Astrocyte (in vitro differentiated cells and primary cell): Measurements from ENCODE around the gene XXYLT1. TPM values are rescaled to one million over a fixed set of nuclear protein-coding genes. Genes with fewer than 3 reads are reported as not detected.

ENCODE experiments used
- DNase-seq: peaks from one replicate; pipeline ENCODE4 v3.0.0-alpha.2; 2010; ENCODE audit warnings: low read depth
- FAIRE-seq: peaks from 2 replicates; lab custom pipeline; 2011; peaks lifted over from hg19 to GRCh38; lab: Jason Lieb, UNC
- H2AFZ ChIP-seq: 2 replicates; pipeline ENCODE4 v1.6.0; 2012; ENCODE audit warnings: low read depth, low read length, inconsistent platforms
- H3K27ac ChIP-seq: 2 replicates; pipeline ENCODE4 v1.5.1; 2011; ENCODE audit warnings: low read depth, low read length, inconsistent platforms
- H3K27me3 ChIP-seq: 2 replicates; pipeline ENCODE4 v1.6.0; 2011; ENCODE audit warnings: low read length, inconsistent platforms; ENCODE audit not compliant: insufficient read depth
- H3K36me3 ChIP-seq: 2 replicates; pipeline ENCODE4 v1.5.1; 2011; ENCODE audit warnings: low read length, inconsistent platforms; ENCODE audit not compliant: insufficient read depth
- H3K4me1 ChIP-seq: 2 replicates; pipeline ENCODE4 v1.5.1; 2011; ENCODE audit warnings: low read length, inconsistent platforms; ENCODE audit not compliant: insufficient read depth
- H3K4me2 ChIP-seq: 2 replicates; pipeline ENCODE4 v1.6.0; 2012; ENCODE audit warnings: low read length, inconsistent platforms
- H3K4me3 ChIP-seq: 2 replicates; pipeline ENCODE4 v1.5.1; 2011; ENCODE audit warnings: low read depth, mild to moderate bottlenecking, low read length, inconsistent platforms; ENCODE audit not compliant: insufficient read depth
- H3K79me2 ChIP-seq: 2 replicates; pipeline ENCODE4 v1.6.0; 2012; ENCODE audit warnings: mild to moderate bottlenecking, low read length, inconsistent platforms; ENCODE audit not compliant: insufficient read depth
- H3K9ac ChIP-seq: 2 replicates; pipeline ENCODE4 v1.6.0; 2012; ENCODE audit warnings: mild to moderate bottlenecking, low read length, inconsistent platforms
- H3K9me3 ChIP-seq: 2 replicates; pipeline ENCODE4 v1.5.1; 2012; ENCODE audit warnings: low read depth, mild to moderate bottlenecking, low read length, inconsistent platforms; ENCODE audit not compliant: insufficient read depth
- H4K20me1 ChIP-seq: 2 replicates; pipeline ENCODE4 v1.6.0; 2012; ENCODE audit warnings: low read length, inconsistent platforms; ENCODE audit not compliant: insufficient read depth
- H3K27ac Mint-ChIP-seq: one replicate; pipeline ENCODE4 v1.8.0; 2021; ENCODE audit warnings: mild to moderate bottlenecking, mixed read lengths; ENCODE audit not compliant: unreplicated experiment
- H3K27me3 Mint-ChIP-seq: one replicate; pipeline ENCODE4 v1.8.0; 2021; ENCODE audit warnings: low read depth, mixed read lengths; ENCODE audit not compliant: unreplicated experiment
- H3K36me3 Mint-ChIP-seq: one replicate; pipeline ENCODE4 v1.8.0; 2021; ENCODE audit warnings: low read depth, mixed read lengths; ENCODE audit not compliant: unreplicated experiment
- H3K4me1 Mint-ChIP-seq: one replicate; pipeline ENCODE4 v1.8.0; 2021; ENCODE audit warnings: low read depth, mixed read lengths; ENCODE audit not compliant: unreplicated experiment
- H3K4me3 Mint-ChIP-seq: one replicate; pipeline ENCODE4 v1.8.0; 2021; ENCODE audit warnings: mild to moderate bottlenecking, moderate library complexity, mixed read lengths; ENCODE audit not compliant: unreplicated experiment
- H3K9me3 Mint-ChIP-seq: one replicate; pipeline ENCODE4 v1.8.0; 2021; ENCODE audit warnings: mild to moderate bottlenecking, mixed read lengths; ENCODE audit not compliant: unreplicated experiment
- EZH2 ChIP-seq: IDR thresholded peaks from 2 replicates; pipeline ENCODE4 v1.6.1; 2012; ENCODE audit warnings: mild to moderate bottlenecking, low read length, inconsistent platforms; ENCODE audit not compliant: insufficient read depth
- total RNA-seq: library from RNA; stranded (reverse); gene quantifications from 2 replicates; pipeline ENCODE4 v1.2.1, GENCODE V29; 2021
- TF ChIP-seq, protein P1 (sequence below): IDR thresholded peaks from 2 replicates; pipeline ENCODE4 v1.5.1; 2011; ENCODE audit warnings: low read depth, mild to moderate bottlenecking, inconsistent platforms, low read length, moderate library complexity; ENCODE audit not compliant: insufficient read depth

Gene XXYLT1
- total RNA-seq, 1 donor from 2014 or later = 26.2 TPM

DNA sequence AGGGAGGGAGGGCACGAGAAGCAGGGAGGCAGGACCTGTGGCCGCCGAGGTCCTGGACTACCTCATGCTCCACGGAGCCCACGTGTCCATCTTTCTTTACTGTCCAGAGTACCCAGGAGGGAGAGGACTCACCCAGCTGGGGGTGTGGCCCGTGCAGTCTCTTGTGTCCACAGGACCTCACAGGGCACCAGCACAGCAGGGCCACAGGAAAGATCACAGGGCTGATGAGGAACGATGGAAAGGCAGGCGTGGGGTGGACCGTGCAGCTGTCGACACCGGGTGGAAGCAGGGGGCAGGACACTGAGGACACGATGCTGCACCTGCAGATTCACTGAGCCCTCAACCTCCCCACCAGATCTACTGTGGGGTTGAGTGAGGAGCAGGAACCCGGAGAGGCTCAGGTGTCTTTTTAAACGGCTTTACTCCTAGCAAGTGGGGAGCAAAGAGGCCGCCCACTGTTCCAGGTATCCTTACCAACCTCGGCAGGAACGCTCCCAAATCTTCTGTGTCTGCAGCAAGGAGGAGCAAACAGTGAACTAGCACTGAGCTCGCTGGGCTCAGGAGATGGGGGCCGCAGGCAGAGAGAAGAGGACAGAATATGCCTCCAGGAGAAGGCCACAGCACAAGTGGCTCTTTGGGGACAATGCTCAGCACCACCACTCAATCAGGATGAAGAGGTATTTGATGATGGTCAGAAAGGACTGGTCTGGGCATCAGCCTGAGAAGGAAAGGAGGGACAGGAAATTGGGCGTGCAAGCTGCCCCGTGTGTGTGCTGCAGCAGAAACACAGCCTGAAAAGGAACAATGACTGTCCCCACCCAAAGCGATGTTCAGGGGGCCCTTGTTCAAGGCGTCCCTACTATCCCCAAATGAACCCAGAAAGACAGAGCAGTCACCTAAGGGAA lies 198.8 kb downstream of the XXYLT1 start:
- Histone ChIP-seq H3K4me2 (no peak overlapping the region), H3K9ac (no peak overlapping the region), H3K4me3 (no peak overlapping the region), H2AFZ (no peak overlapping the region), H3K79me2 (no peaks in the 10 kb centered on the region), H3K27me3 (no peaks in the 10 kb centered on the region), H3K36me3 (no peaks in the 10 kb centered on the region), H3K9me3 (no peaks in the 10 kb centered on the region), H3K4me1 (no peaks in the 10 kb centered on the region), H3K27ac (no peak overlapping the region), H4K20me1 (peaks cover 10% of the 10 kb centered on the region)
- DNase-seq (no peak), FAIRE-seq (no peak)
- peaks cover 15% of the 10 kb centered on the region for H3K27me3 Mint-ChIP-seq
- H3K4me1 Mint-ChIP-seq = no peaks in the 10 kb centered on the region
- H3K9me3 Mint-ChIP-seq = no peaks in the 10 kb centered on the region
- no peak overlapping the region for H3K27ac Mint-ChIP-seq
- no peak overlapping the region for H3K4me3 Mint-ChIP-seq
- H3K36me3 Mint-ChIP-seq = peaks cover 13% of the 10 kb centered on the region
- TF ChIP-seq, protein P1, sequence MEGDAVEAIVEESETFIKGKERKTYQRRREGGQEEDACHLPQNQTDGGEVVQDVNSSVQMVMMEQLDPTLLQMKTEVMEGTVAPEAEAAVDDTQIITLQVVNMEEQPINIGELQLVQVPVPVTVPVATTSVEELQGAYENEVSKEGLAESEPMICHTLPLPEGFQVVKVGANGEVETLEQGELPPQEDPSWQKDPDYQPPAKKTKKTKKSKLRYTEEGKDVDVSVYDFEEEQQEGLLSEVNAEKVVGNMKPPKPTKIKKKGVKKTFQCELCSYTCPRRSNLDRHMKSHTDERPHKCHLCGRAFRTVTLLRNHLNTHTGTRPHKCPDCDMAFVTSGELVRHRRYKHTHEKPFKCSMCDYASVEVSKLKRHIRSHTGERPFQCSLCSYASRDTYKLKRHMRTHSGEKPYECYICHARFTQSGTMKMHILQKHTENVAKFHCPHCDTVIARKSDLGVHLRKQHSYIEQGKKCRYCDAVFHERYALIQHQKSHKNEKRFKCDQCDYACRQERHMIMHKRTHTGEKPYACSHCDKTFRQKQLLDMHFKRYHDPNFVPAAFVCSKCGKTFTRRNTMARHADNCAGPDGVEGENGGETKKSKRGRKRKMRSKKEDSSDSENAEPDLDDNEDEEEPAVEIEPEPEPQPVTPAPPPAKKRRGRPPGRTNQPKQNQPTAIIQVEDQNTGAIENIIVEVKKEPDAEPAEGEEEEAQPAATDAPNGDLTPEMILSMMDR = no peak
- no peak for TF ChIP-seq EZH2

DNA sequence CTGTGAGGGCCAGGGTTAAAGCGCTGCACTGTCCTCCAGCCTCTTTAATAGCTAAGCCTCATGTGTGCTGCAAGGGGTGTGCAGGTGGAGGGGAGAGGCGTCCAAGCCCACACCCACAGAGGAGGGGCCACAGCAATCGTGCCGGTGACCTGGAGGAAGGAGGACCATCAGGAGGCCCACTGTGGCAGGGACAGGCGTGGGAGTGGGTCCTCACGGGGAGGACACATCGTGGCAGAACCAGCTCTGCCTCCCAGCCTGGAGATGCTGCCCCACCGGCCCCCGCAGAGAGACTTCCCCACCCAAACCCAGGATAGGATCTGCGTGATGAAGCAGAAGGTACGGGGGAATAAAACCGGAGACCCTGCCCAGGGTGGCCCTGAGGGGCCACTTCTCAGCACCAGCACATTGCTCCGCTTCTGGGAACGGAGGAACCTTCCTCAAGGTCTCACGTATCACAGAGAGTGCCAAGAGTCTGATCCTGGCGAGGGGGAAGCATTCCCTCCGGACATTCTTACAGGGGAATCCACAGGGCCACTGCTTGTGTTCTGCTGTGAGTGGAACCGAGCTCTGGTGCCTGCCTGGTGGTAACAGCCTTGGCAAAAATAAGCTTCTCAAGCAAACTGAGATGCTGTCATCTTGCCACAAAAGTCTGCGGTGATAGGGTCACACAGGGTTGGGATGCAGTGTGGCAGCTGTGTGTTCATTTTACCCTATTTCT lies 199.8 kb downstream of the XXYLT1 start:
- Histone ChIP-seq H2AFZ (no peak overlapping the region), H3K9me3 (no peaks in the 10 kb centered on the region), H4K20me1 (peaks cover 7% of the 10 kb centered on the region), H3K9ac (no peak overlapping the region), H3K36me3 (no peaks in the 10 kb centered on the region), H3K4me2 (no peak overlapping the region), H3K27ac (no peak overlapping the region), H3K79me2 (no peaks in the 10 kb centered on the region), H3K4me1 (no peaks in the 10 kb centered on the region), H3K27me3 (no peaks in the 10 kb centered on the region), H3K4me3 (no peak overlapping the region)
- no peak overlapping the region for H3K4me3 Mint-ChIP-seq
- TF ChIP-seq, protein P1 = no peak
- no peak for TF ChIP-seq EZH2
- H3K27me3 Mint-ChIP-seq = peaks cover 11% of the 10 kb centered on the region
- no peak for FAIRE-seq
- H3K27ac Mint-ChIP-seq = no peak overlapping the region
- no peak for DNase-seq
- no peaks in the 10 kb centered on the region for H3K4me1 Mint-ChIP-seq
- peaks cover 2% of the 10 kb centered on the region for H3K9me3 Mint-ChIP-seq
- H3K36me3 Mint-ChIP-seq = peaks cover 16% of the 10 kb centered on the region
